T47D (cell line): ENCODE data around the gene IL17RE.
A peak's percentile ranks its signal among the peaks of the same experiment; 100 is the strongest.
"Not testable (repeated sequence)": the region's sequence is repeated elsewhere in the genome, so short reads cannot be mapped to it uniquely, and the experiment has no call there.

Experiments used
- DNase-seq, 2 experiments: peaks; one replicate each; pipeline versions ENCODE4 v3.0.0 to v3.0.0-alpha.2; 2011 to 2012; ENCODE audit warnings: low read depth in 1 of 2, low spot score in 1 of 2
- JUND ChIP-seq: IDR thresholded peaks from 2 replicates; pipeline ENCODE4 v1.6.1; 2012; ENCODE audit warnings: low read depth
- in situ Hi-C: cut with HindIII; loops from 2 replicates; pipeline ENCODE4 v1.10.0; 2016; ENCODE audit warnings: low sequenced_read_pairs, low pct_unique_long_range_greater_than_20kb

IL17RE gene

GRCh38 chr3:9886328-9886727, 16.3 kb upstream of the IL17RE start:
- DNase-seq: no peak
- in situ Hi-C loops: no loop called here
- TF ChIP-seq JUND: no peak

- in situ Hi-C loops: no loop called here
- TF ChIP-seq JUND: no peak
Observed at GRCh38 chr3:9887480-9887879, 15.2 kb upstream of the IL17RE start.

GRCh38 chr3:9888540-9888939, 14.1 kb upstream of the IL17RE start:
- TF ChIP-seq JUND: no peak
- DNase-seq: no peak
- in situ Hi-C loops: no loop called here

More at GRCh38 chr3:9887480-9887879, 15.2 kb upstream of the IL17RE start:
- no peak for DNase-seq

DNA sequence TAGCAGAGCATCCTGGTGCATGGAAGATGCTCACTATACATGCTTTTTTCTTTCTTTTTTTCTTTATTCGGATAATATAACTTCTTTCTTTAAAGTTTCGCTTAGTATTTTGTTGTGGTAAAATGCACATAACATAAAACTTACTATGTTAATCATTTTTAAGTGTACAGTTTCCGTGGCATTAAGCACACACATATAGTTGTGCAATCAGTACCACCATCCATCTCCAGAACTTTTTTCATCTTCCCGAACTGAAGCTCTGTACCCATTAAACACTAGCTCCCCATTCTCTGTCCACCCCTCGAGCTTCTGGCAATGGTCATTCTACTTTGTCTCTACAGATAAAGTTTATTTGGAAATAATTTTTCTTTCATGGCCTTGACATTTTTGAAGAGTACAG, 13.2 kb upstream of the IL17RE start:
- DNase-seq: no peak
- TF ChIP-seq JUND: no peak
- in situ Hi-C loops: no loop called here

DNA sequence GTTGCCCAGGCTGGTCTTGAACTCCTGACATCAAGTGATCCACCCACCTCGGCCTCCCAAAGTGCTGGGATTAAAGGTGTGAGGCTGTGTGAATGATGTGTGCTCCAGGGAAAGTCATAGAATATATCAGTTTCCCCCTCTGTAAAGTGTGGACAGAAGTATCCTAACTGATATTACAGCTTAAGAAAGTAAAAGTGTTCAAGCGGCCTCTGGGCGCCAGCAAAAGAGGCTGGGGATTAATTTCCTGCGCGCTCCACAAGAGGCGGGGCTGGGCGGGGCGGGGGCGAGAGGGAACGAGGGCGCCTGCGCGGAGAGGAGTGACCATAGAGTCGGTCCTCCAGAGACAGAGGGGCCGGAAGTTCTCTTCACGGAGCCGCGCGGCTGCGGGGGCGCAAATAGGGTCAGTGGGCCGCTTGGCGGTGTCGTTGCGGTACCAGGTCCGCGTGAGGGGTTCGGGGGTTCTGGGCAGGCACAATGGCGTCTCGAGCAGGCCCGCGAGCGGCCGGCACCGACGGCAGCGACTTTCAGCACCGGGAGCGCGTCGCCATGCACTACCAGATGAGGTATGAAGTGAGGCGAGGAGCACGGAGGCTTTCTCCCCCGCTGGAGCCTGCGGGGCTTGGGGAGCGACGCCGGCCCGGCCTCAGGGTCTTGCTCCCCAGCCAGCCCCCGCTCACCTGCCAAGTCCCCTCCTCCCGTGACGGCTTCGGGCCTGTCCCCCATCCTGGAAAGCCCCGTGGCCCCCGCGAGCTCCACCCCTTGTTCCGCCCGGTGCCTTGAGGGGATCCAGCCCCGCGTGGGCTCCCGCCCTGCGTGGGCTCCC, 12.2 kb upstream of the IL17RE start, which contains the start of gene JAGN1:
Gene JAGN1 (plus strand): TSS at position 362 of the 823 bp plus-strand sequence. CDS start 113 bp downstream, at position 475.
- DNase-seq: peak; percentile 67 to 93
- in situ Hi-C loops: no loop called here
- TF ChIP-seq JUND: no peak

DNA sequence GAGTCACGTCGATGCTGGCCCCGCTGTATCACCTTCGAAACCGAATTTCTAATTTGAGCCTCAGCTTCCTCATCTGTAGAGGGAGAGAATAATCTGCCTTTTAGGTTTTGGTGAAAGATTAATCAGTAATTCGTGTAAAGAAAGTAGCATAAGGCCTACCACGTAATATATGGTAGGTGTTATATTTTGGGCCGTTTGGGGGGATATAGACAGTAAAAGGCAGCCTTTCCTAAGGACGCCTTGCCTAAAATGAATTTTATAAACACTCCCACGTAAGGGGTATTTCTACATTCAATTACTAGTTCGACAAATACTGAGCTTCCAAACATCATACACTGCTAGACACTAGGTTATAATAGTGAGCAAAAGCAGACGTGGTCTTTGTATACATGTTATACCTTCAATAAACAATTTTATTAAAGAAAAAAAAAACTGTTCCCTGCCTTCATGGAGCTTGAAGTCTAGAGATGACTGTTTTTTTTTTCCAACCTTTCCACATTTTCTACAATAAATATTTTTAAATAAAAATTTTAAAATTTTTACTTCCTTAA, 11.5 kb upstream of the IL17RE start:
- no peak for TF ChIP-seq JUND
- no peak for DNase-seq
- in situ Hi-C loops: no loop called here

- no peak for TF ChIP-seq JUND
- no peak for DNase-seq
- in situ Hi-C loops: no loop called here
Observed at GRCh38 chr3:9893739-9894138, 8.9 kb upstream of the IL17RE start.

DNA sequence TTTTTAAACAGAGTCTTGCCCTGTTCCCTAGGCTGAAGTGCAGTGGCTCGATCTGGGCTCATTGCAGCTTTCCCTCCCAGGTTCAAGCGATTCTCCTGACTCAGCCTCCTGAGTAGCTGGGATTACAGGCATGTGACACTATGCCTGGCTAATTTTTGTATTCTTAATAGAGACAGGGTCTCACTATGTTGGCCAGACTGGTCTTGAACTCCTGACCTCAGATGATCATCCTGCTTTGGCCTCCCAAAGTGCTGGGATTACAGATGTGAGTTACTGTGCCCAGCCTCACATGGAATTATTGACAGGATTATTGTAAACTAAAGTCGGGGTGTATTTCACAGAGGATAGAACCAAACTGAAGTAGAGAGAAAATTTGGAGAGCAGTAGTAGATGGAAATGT, 6.9 kb upstream of the IL17RE start:
- DNase-seq, in situ Hi-C loops: not testable (repeated sequence)

DNA sequence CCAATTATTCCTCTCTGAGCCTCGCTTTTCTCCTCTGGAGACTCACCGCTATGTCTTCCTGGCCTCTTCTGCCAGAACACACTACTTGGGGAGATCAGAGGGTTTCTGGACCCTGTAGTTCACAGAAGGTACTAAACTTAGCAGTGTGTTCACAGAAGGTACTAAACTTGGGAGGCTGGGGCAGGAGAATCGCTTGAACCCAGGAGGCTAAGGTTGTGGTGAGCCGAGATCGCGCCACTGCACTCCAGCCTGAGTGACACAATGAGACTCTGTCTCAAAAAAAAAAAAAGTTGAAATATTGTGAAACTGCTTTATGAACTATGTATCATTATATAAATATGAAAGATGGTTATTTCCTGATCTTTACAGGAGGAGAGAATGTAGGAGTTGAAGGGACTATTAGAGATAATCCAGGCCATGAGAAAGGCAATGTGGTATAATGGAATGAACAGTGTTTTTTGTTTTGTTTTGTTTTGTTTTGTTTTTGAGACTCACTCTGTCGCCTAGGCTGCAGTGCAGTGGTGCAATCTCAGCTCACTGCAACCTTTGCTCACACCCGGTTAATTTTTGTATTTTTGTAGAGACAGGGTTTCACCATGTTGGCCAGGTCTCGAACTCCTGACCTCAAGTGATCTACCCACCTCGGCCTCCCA, 5.8 kb upstream of the IL17RE start:
- DNase-seq, in situ Hi-C loops: not testable (repeated sequence)

GRCh38 chr3:9897408-9898372, 5.0 kb upstream of the IL17RE start:
- in situ Hi-C loops: no loop called here
- DNase-seq: peak in 1 of 2 experiments; percentile 87
- TF ChIP-seq JUND: no peak

- no peak for TF ChIP-seq JUND
- DNase-seq: no peak
- in situ Hi-C loops: no loop called here
Observed at GRCh38 chr3:9898467-9899241, 4.0 kb upstream of the IL17RE start.
